IgD-negative memory B cell (primary cell): ENCODE results near the gene ZFP1. TPM values are rescaled to one million over a fixed set of nuclear protein-coding genes. Genes with fewer than 3 reads are reported as not detected.

Experiments
- H3K27ac Mint-ChIP-seq, 3 donors: one replicate each; pipeline ENCODE4 v1.8.0; 2020 to 2022; ENCODE audit warnings: mild to moderate bottlenecking in 3 of 3, mixed read lengths in 3 of 3, moderate library complexity in 1 of 3
- H3K27me3 Mint-ChIP-seq: one replicate; pipeline ENCODE4 v1.8.0; 2021; ENCODE audit warnings: mixed read lengths
- H3K36me3 Mint-ChIP-seq: one replicate; pipeline ENCODE4 v1.8.0; 2020; ENCODE audit warnings: mild to moderate bottlenecking, mixed read lengths
- H3K4me1 Mint-ChIP-seq, 3 donors: one replicate each; pipeline ENCODE4 v1.8.0; 2020 to 2022; ENCODE audit warnings: mixed read lengths in 3 of 3, mild to moderate bottlenecking in 1 of 3
- H3K4me3 Mint-ChIP-seq, 4 donors: one replicate each; pipeline ENCODE4 v1.8.0; 2020 to 2022; ENCODE audit warnings: mild to moderate bottlenecking in 4 of 4, mixed read lengths in 4 of 4, moderate library complexity in 3 of 4
- H3K9me3 Mint-ChIP-seq, 3 donors: one replicate each; pipeline ENCODE4 v1.8.0; 2020 to 2021; ENCODE audit warnings: mixed read lengths in 3 of 3, mild to moderate bottlenecking in 1 of 3
- polyA plus RNA-seq: library from polyadenylated mRNA; unstranded; fragments of 300-500 nt; fragmentation: Illumina TruSeq; gene quantifications from one replicate; pipeline ENCODE4 v1.2.3, GENCODE V29; 2021

The ZFP1 gene
- polyA plus RNA-seq, 1 donor from 2014 or later: 12.9 TPM

DNA sequence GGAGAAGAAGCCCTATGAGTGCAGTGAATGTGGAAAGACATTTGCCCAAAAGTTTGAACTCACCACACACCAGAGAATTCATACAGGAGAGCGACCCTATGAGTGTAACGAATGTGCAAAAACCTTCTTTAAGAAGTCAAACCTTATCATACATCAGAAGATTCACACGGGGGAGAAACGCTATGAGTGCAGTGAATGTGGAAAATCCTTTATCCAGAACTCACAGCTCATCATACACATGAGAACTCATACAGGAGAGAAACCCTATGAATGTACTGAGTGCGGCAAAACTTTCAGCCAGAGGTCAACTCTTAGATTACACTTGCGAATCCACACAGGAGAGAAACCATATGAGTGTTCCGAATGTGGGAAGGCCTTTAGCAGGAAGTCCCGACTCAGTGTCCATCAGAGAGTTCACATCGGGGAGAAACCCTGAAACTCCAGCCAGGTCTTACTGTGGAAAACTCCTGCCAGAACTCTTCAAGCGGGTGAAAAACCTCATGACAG is 21.6 kb downstream of the ZFP1 start:
- peaks cover 46% of the 10 kb centered on the region for H3K36me3 Mint-ChIP-seq

DNA sequence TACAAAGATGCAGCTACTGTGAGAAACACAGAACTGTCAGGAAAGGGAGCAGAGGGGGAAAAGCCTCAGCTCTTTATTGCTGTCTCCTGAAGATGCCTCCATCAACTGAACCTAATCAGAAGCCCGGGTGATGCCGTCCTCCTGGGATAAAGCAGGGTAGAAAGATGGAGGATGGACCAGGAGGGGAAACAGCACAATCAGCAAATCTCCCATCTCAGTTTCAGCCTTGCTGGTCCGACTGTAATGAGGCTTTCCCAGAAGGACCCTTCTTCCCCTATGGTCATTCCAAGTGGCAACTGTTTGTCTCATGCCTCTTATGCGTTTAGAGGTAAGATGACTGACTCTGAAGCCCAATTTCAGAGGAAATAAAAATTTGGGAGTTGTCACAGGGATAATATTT is 24.3 kb downstream of the ZFP1 start:
- Mint-ChIP-seq H3K27me3 (no peaks in the 10 kb centered on the region), H3K36me3 (peaks cover 35% of the 10 kb centered on the region), H3K4me3 (no peak overlapping the region), H3K9me3 (peaks cover 25 to 51% (median 49%) of the 10 kb centered on the region in 3 donors), H3K27ac (no peak overlapping the region), H3K4me1 (no peaks in the 10 kb centered on the region)

More for the DNA sequence above, 21.6 kb downstream of the ZFP1 start:
- Mint-ChIP-seq H3K27ac (no peak overlapping the region), H3K27me3 (no peaks in the 10 kb centered on the region), H3K4me3 (no peak overlapping the region), H3K4me1 (no peaks in the 10 kb centered on the region), H3K9me3 (peaks cover 23 to 40% (median 38%) of the 10 kb centered on the region in 3 donors)

DNA sequence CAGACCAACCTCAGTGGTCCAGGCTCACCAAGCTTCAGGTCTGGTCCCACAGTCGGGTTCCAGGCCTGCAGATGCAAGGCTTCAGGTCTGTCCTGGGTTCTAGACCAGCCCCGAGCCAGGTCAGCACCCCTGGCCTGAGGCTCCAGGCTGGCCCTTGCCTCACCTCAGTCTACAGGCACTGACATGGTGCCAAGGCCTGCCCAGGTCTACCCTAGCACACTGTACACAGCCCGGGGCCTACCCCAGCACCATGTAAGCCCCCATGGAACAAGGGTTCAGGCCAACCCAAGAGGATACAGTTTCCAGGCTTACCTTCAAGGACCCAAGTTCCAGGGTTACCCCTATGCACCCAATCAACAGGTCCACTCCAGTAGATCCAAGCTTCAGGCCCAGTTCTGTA is 26.8 kb downstream of the ZFP1 start:
- peaks cover 13% of the 10 kb centered on the region for H3K36me3 Mint-ChIP-seq
- H3K4me1 Mint-ChIP-seq: peaks cover 0 to 4% (median 4%) of the 10 kb centered on the region in 3 donors
- no peak overlapping the region for H3K4me3 Mint-ChIP-seq
- H3K9me3 Mint-ChIP-seq: peaks cover 19 to 39% (median 37%) of the 10 kb centered on the region in 3 donors
- no peaks in the 10 kb centered on the region for H3K27me3 Mint-ChIP-seq
- no peak overlapping the region for H3K27ac Mint-ChIP-seq

DNA sequence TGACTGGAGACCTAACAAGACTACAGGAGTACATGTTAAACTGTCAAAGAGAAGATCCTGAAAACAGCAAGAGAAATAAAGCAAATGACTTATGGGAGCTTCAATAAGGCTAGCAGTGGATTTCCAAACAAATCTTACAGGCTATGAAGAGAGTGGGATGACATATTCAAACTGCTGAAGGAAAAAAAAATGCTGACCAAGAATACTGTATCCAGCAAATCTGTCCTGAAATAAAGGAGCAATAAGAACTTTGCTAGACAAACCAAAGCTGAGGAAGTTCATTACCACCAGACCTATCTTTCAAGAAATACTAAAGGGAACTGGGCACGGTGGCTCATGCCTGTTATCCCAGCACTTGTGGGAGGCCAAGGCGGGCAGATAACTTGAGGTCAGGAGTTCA is 28.6 kb downstream of the ZFP1 start:
- Mint-ChIP-seq H3K4me1 (peaks cover 0 to 4% (median 4%) of the 10 kb centered on the region in 3 donors), H3K36me3 (peaks cover 10% of the 10 kb centered on the region), H3K27ac (no peak overlapping the region), H3K4me3 (no peak overlapping the region), H3K27me3 (no peaks in the 10 kb centered on the region), H3K9me3 (peaks cover 19 to 36% (median 32%) of the 10 kb centered on the region in 3 donors)

DNA sequence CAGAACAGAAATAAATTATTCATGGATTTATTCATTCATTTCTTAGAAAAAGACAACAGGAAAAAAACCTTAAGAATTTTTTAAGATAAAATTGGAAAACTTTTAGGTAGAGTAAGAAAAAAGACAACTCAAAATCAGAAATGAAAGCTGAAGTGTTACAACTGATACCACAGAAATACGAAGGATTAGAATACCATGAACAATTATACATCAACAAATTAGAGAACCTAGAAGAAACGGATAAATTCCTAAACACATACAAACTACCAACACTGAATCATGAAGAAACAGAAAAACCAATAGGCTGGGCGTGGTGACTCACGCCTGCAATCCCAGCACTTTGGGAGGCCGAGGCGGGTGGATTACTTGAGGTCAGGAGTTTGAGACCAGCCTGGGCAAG is 30.9 kb downstream of the ZFP1 start:
- H3K27me3 Mint-ChIP-seq: no peaks in the 10 kb centered on the region

DNA sequence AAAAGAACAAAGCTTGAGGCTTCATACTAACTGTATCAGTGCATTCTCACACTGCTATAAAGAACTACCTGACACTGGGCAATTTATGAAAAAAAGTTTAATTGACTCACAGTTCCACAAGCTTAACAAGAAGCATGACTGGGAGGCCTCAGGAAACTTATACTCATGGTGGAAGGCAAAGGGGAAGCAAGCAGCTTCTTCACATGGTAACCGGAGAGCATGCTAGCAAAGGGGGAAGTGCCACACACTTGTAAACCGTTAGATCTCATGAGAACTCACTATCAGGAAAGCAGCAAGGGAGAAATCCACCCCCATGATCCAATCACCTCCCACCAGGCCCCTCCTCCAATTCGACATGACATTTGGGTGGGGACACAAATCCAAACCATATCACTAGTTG is 33.3 kb downstream of the ZFP1 start:
- H3K4me3 Mint-ChIP-seq: no peak overlapping the region
- no peak overlapping the region for H3K27ac Mint-ChIP-seq
- peaks cover 0 to 4% (median 4%) of the 10 kb centered on the region in 3 donors for H3K4me1 Mint-ChIP-seq
- no peaks in the 10 kb centered on the region for H3K36me3 Mint-ChIP-seq
- no peaks in the 10 kb centered on the region for H3K27me3 Mint-ChIP-seq
- peaks cover 6 to 12% (median 6%) of the 10 kb centered on the region in 3 donors for H3K9me3 Mint-ChIP-seq

More for the DNA sequence above, 30.9 kb downstream of the ZFP1 start:
- H3K9me3 Mint-ChIP-seq: peaks cover 8 to 18% (median 14%) of the 10 kb centered on the region in 3 donors
- peaks cover 0 to 4% (median 4%) of the 10 kb centered on the region in 3 donors for H3K4me1 Mint-ChIP-seq
- H3K36me3 Mint-ChIP-seq: peaks cover 1% of the 10 kb centered on the region
- H3K4me3 Mint-ChIP-seq: peak overlapping the region in 3 of 4 donors; percentile 19 to 79 (median 68)
- no peak overlapping the region for H3K27ac Mint-ChIP-seq

DNA sequence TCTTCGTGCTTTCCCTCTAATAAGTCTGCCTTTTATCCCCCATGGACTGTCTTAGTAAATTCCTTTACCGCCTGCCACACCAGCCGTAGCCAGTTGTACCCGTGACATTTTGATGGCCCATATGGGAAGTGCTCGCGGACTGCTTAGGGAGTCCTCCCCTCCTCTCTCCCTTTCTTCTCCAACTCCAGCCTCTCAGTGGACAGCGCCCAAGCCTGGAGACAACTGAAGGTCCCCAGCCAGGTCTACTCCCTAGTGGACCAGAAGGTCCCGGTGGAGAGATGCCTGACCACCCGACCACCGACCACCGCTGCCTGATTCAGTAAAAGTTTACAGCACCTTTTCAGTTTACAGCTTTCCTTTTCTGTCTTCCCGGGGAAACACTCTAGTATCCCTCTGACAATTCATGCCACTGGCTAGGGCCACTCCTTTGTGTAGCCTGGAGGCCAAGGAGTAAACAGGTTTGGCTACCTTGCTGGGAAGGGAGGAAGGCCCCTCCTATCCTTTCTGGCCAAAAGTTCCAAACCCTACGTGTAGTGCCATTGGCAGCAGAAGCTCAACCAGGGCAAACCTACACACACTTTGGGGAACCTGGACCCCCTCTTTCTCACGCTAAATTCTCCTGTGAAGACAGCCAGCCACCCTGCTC is 40.6 kb downstream of the ZFP1 start:
- Mint-ChIP-seq H3K27ac (no peak overlapping the region), H3K36me3 (no peaks in the 10 kb centered on the region), H3K4me3 (no peak overlapping the region), H3K9me3 (peaks cover 0 to 5% (median 0%) of the 10 kb centered on the region in 3 donors), H3K4me1 (no peaks in the 10 kb centered on the region), H3K27me3 (peaks cover 23% of the 10 kb centered on the region)

DNA sequence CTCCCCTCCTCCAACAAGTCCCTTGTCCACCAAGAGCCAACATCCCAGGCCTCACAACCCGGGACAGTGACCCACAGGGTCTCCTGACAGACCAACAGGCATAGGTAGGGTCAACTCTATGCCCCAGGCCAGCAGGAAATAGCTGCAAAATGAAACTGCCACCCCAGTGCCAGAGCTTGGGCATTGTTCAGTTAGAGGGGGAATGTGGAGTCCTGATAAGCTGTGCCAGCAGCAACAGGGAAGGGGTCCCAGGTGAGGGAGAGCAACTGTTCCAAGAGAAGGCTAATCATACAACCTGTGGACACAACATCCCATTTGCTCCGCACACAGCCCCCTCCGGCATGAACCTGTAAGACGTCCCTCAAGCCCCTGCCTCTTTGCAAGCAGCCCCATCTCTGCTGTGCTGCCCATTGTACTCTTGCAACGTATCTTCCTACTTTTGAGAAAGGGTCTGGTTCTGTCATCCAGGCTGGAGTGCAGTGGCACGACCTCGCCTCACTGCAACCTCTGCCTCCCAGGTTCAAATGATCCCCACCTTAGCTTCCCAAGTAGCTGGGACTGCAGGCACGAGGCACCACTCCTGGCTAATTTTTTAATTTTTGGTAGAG is 41.4 kb downstream of the ZFP1 start:
- no peaks in the 10 kb centered on the region for H3K4me1 Mint-ChIP-seq
- no peaks in the 10 kb centered on the region for H3K36me3 Mint-ChIP-seq
- peaks cover 0 to 4% (median 0%) of the 10 kb centered on the region in 3 donors for H3K9me3 Mint-ChIP-seq
- no peak overlapping the region for H3K27ac Mint-ChIP-seq
- H3K4me3 Mint-ChIP-seq: peak overlapping the region in 1 of 4 donors; percentile 53
- peaks cover 23% of the 10 kb centered on the region for H3K27me3 Mint-ChIP-seq

DNA sequence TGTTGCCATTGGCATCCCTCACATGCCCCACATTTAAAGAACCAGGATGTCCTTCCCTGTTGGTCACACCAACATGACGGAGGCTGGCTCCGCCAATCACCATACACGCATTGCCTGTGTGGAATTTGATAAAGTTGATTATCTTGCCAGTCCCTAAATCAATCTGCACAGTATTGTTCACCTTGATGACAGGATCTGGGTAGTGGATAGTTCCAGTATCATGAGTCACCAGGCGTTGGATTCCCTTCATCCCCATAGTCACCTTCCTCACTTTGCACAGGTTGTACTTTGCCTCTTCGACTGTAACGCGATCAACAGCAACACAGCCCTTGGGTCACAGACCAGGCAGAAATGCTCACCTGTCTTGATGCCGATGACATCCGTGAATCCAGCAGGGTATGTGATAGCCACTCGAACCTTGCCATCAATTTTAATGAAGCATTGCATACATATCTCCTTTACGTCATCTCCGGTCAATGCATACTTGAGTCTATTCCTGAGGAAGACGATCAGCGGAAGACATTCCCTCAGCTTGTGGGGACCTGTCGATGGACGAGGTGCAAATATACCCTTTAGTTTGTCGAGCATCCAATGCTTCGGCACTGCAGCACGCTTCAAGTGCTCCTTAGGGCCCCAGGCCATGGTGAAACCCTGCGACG is 44.4 kb downstream of the ZFP1 start:
- no peak overlapping the region for H3K27ac Mint-ChIP-seq
- H3K36me3 Mint-ChIP-seq: no peaks in the 10 kb centered on the region
- H3K4me3 Mint-ChIP-seq: no peak overlapping the region
- H3K9me3 Mint-ChIP-seq: no peaks in the 10 kb centered on the region
- H3K27me3 Mint-ChIP-seq: peaks cover 33% of the 10 kb centered on the region
- no peaks in the 10 kb centered on the region for H3K4me1 Mint-ChIP-seq

DNA sequence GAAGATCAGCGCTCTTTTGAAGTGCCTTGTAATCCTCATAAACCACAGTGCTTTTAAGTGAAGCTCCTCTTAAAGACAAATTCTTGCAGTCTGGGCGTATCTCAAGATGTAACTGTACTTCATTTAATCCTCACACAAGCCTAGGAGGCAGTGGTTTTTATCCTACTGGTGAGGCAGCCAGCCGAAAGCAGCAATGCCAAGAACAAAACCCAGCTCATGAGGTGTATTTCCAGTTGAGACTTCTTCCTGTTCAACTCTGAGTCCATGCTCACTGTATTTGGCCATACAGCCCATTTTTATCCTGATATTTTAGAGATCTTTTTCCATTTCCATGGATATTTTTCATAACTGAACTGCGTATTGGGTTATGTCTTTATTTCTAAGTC is 44.9 kb downstream of the ZFP1 start:
- no peak overlapping the region for H3K27ac Mint-ChIP-seq
- H3K27me3 Mint-ChIP-seq: peaks cover 38% of the 10 kb centered on the region
- H3K4me1 Mint-ChIP-seq: no peaks in the 10 kb centered on the region
- no peaks in the 10 kb centered on the region for H3K36me3 Mint-ChIP-seq
- no peak overlapping the region for H3K4me3 Mint-ChIP-seq
- no peaks in the 10 kb centered on the region for H3K9me3 Mint-ChIP-seq

DNA sequence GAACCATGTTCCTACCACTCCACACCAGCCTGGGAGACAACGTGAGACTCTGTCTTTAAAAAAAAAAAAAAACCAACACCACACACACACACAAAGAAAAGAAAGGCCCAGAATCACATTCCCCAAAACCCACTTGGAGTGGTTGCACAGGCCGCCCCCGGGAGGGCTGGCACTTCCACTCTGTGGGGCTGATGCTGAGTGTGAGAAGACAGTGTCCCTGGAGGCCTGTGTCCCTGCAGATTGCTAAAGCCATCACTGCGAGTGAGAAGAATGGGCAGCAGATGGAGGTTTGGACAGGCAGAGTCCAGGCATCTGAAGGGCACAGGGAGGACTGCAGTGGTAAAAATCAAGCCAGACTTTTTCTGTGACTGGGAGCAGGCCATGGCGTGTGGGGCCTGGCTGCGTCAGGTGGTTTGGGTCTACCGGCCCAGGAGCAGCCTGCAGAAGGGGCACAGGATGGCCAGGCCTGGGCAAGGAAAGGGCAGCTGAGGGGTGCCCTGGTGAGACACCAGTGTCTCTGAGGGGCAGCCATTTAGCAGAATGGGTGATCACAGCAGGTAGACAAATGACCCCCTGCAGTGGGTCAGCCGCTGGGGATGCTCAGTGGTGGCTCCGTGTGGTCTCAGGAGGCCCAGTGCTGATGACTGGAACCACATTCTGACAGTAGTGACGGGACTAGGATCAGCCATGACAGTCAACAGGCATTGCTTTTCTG is 45.6 kb downstream of the ZFP1 start:
- H3K27ac Mint-ChIP-seq: no peak overlapping the region
- H3K36me3 Mint-ChIP-seq: no peaks in the 10 kb centered on the region
- peaks cover 38% of the 10 kb centered on the region for H3K27me3 Mint-ChIP-seq
- no peaks in the 10 kb centered on the region for H3K9me3 Mint-ChIP-seq
- no peak overlapping the region for H3K4me3 Mint-ChIP-seq
- H3K4me1 Mint-ChIP-seq: no peaks in the 10 kb centered on the region

DNA sequence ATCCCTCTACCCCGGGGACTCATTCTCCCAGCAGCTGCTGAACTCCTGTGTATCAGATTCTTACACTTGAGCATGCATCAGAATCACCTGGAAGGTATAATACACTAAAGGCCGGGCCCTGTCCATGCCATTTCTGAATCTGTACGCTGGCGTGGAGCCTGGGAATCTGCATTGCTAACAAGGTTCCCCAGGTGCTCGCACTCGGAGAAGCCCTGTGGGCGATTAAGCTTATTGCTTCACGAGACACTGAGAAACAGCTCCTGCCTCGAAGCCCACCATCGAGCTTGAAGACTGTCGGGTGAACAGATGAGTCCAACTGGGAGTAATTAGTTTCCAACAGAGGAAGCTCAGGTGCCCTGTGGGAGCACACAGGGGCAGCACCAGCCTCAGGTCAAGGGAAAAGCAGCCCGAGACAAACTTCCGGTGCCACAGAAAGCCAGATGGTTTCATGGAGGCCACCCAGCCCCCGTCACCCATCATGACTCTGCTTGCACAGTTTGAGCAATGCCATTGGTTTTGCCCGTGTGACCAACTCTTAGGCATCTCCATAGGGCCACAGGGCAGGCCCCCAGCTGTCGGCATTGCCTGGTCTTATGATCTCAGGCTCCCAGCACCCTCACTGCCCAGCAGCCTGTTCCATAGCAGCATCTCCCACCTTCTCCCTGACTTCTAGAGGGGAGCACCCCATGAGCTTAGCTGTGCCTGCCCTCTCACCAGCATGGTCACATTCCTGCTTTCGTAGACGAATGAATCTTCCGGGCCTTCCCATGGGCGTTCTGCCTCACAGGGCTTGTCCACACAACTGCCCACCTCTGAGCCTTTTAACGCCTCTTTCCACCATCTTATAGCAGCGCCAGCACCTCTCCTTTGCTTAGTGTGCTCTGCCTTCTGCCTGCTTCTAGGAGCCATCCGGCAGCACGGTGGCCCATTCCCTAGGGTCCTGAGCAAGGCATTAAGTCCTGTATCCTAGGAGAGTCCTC is 47.8 kb downstream of the ZFP1 start:
- Mint-ChIP-seq H3K27ac (no peak overlapping the region), H3K9me3 (no peaks in the 10 kb centered on the region), H3K27me3 (peaks cover 35% of the 10 kb centered on the region), H3K4me1 (peaks cover 3 to 7% (median 6%) of the 10 kb centered on the region in 3 donors), H3K4me3 (no peak overlapping the region), H3K36me3 (no peaks in the 10 kb centered on the region)

DNA sequence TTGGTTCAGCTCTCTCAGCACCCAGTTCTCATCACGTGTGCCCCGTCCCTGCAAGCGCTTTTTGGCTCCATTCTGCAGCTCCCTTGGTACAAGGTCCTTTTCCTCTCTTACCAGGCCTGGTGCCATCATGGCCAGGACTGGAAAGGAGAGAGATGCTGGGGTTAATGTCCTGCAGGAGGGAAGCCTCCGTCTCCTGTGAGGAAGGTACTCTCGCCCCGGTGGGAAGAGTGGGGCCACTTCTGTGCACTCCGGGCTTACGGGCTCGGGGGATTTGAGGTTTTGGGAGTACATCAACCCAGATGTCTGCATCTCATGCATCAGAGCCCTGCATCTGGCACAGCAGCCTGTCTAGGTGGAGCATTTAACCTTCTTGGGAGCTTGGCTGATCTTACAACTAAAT is 48.5 kb downstream of the ZFP1 start:
- Mint-ChIP-seq H3K27me3 (peaks cover 36% of the 10 kb centered on the region), H3K4me3 (no peak overlapping the region), H3K4me1 (peaks cover 5 to 11% (median 11%) of the 10 kb centered on the region in 3 donors), H3K36me3 (no peaks in the 10 kb centered on the region), H3K9me3 (no peaks in the 10 kb centered on the region), H3K27ac (no peak overlapping the region)

DNA sequence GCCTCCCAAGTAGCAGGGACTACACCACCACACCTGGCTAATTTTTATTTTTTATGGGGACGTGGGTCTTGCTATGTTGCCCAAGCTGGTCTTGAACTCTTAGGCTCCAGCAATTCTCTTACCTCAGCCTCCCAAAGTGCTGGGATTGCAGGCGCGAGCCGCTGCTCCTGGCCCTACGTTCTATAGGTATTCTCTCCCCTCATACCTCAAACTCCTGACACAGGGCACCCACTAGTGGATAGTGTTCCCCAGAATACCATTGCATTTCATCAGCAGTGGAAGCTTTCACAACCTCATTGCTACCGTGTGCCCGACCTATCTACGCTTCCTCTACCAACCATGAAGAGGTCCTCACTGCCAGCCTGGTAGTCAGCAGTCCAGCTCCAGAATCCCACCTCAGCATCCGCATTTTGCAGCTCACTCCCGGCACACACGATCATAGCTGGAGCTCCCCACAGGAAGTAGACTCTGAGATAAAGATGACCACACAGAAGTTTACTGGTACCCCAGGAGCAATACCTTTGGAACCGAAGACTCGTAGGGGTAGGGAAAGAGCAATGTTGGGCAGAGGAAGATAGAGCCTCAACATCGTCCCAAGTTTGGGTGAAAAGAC is 49.3 kb downstream of the ZFP1 start:
- H3K4me3 Mint-ChIP-seq: no peak overlapping the region
- H3K9me3 Mint-ChIP-seq: no peaks in the 10 kb centered on the region
- H3K27me3 Mint-ChIP-seq: peaks cover 33% of the 10 kb centered on the region
- no peak overlapping the region for H3K27ac Mint-ChIP-seq
- no peaks in the 10 kb centered on the region for H3K36me3 Mint-ChIP-seq
- peaks cover 5 to 13% (median 11%) of the 10 kb centered on the region in 3 donors for H3K4me1 Mint-ChIP-seq
